Liver (tissue), 3 donors: Measurements from ENCODE around the gene SCYL3.

ENCODE experiments used
- CTCF ChIP-seq: fragments of 150-350 bp; IDR thresholded peaks from 2 replicates; pipeline ENCODE4 v1.5.1; 2017; ENCODE audit warnings: improper control_type of control experiment, low read depth, low read length; ENCODE audit not compliant: missing input control
- EGR1 ChIP-seq, 2 donors: IDR thresholded peaks; 2 replicates each; pipeline ENCODE4 v1.6.1; 2016 to 2018; ENCODE audit warnings: antibody characterized with exemption in 2 of 2, low read depth in 2 of 2
- GABPA ChIP-seq, 2 donors: IDR thresholded peaks in 1 of 2; conservative IDR thresholded peaks in 1 of 2; 2 replicates each; pipeline ENCODE4 v1.6.1; 2016; ENCODE audit warnings: antibody characterized with exemption in 2 of 2, mild to moderate bottlenecking in 1 of 2, moderate library complexity in 1 of 2
- JUND ChIP-seq, 2 donors: IDR thresholded peaks; 2 replicates each; pipeline ENCODE4 v1.6.1; 2016; ENCODE audit warnings: antibody characterized with exemption in 2 of 2
- RAD21 ChIP-seq, 2 donors: IDR thresholded peaks; 2 replicates each; pipeline ENCODE4 v1.6.1; 2016; ENCODE audit warnings: antibody characterized with exemption in 2 of 2, mild to moderate bottlenecking in 2 of 2
- SP1 ChIP-seq: IDR thresholded peaks from 2 replicates; pipeline ENCODE4 v1.6.1; 2018; ENCODE audit warnings: antibody characterized with exemption, mild to moderate bottlenecking
- TAF1 ChIP-seq: conservative IDR thresholded peaks from 2 replicates; pipeline ENCODE4 v1.6.1; 2016; ENCODE audit warnings: antibody characterized with exemption, mild to moderate bottlenecking
- YY1 ChIP-seq: IDR thresholded peaks from 2 replicates; pipeline ENCODE4 v1.6.1; 2016; ENCODE audit warnings: antibody characterized with exemption, mild to moderate bottlenecking
- TF ChIP-seq, protein P1 (sequence below): IDR thresholded peaks from 2 replicates; pipeline ENCODE4 v1.6.1; 2016; ENCODE audit warnings: antibody characterized with exemption
- TF ChIP-seq, protein P2 (sequence below): IDR thresholded peaks from 2 replicates; pipeline ENCODE4 v1.6.1; 2016; ENCODE audit warnings: antibody characterized with exemption
- donor health status: healthy.
- donor health status: healthy.

GRCh38 chr1:169849346-169850022, 44.2 kb downstream of the SCYL3 start:
- TF ChIP-seq CTCF (no peak), JUND (IDR thresholded peaks at IDR 0.05) (no peak), TAF1 (no peak), EGR1 (IDR thresholded peaks at IDR 0.05; ENCODE audit: low read depth in 2 of 2) (no peak), SP1 (no peak), RAD21 (IDR thresholded peaks at IDR 0.05) (no peak), YY1 (no peak), GABPA (IDR thresholded peaks at IDR 0.05 in 1 of 2, conservative IDR thresholded peaks at IDR 0.05 in 1 of 2) (no peak)
- TF ChIP-seq, protein P1, sequence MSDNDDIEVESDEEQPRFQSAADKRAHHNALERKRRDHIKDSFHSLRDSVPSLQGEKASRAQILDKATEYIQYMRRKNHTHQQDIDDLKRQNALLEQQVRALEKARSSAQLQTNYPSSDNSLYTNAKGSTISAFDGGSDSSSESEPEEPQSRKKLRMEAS: no peak
- TF ChIP-seq, protein P2, sequence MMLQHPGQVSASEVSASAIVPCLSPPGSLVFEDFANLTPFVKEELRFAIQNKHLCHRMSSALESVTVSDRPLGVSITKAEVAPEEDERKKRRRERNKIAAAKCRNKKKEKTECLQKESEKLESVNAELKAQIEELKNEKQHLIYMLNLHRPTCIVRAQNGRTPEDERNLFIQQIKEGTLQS: no peak
